AG10803 (cell line): ENCODE data around the gene PPOX.

Experiments used
- DNase-seq: peaks from one replicate; pipeline ENCODE4 v3.0.0; 2010; ENCODE audit warnings: low read depth
- H3K4me3 ChIP-seq: 2 replicates; pipeline ENCODE4 v1.5.1; 2011; ENCODE audit warnings: mild to moderate bottlenecking, low read length, control low read depth
- TF ChIP-seq, protein P1 (sequence below): conservative IDR thresholded peaks from 2 replicates; pipeline ENCODE4 v1.5.1; 2011; ENCODE audit warnings: mild to moderate bottlenecking, low read length, control low read depth, inconsistent platforms

The PPOX gene

GRCh38 chr1:161162806-161163205 lies 3.4 kb upstream of the PPOX start:
- H3K4me3 ChIP-seq, result no peak overlapping the region
- TF ChIP-seq, protein P1, sequence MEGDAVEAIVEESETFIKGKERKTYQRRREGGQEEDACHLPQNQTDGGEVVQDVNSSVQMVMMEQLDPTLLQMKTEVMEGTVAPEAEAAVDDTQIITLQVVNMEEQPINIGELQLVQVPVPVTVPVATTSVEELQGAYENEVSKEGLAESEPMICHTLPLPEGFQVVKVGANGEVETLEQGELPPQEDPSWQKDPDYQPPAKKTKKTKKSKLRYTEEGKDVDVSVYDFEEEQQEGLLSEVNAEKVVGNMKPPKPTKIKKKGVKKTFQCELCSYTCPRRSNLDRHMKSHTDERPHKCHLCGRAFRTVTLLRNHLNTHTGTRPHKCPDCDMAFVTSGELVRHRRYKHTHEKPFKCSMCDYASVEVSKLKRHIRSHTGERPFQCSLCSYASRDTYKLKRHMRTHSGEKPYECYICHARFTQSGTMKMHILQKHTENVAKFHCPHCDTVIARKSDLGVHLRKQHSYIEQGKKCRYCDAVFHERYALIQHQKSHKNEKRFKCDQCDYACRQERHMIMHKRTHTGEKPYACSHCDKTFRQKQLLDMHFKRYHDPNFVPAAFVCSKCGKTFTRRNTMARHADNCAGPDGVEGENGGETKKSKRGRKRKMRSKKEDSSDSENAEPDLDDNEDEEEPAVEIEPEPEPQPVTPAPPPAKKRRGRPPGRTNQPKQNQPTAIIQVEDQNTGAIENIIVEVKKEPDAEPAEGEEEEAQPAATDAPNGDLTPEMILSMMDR, result no peak
- DNase-seq, result no peak

- DNase-seq, result no peak
- TF ChIP-seq, protein P1, result no peak
- H3K4me3 ChIP-seq, result no peak overlapping the region
Observed at GRCh38 chr1:161163793-161164192, 2.4 kb upstream of the PPOX start.

- TF ChIP-seq, protein P1, result no peak
- peak overlapping the region; percentile 92 for H3K4me3 ChIP-seq
- DNase-seq, result no peak
Observed at GRCh38 chr1:161164901-161165610, 1.2 kb upstream of the PPOX start.

GRCh38 chr1:161166669-161167548 lies 683 bp downstream of the PPOX start:
- TF ChIP-seq, protein P1, result no peak
- no peak for DNase-seq
- H3K4me3 ChIP-seq, result peak overlapping the region; percentile 92

GRCh38 chr1:161168906-161169305 lies 2.7 kb downstream of the PPOX start:
- TF ChIP-seq, protein P1, result no peak
- DNase-seq, result no peak
- H3K4me3 ChIP-seq, result no peak overlapping the region

DNA sequence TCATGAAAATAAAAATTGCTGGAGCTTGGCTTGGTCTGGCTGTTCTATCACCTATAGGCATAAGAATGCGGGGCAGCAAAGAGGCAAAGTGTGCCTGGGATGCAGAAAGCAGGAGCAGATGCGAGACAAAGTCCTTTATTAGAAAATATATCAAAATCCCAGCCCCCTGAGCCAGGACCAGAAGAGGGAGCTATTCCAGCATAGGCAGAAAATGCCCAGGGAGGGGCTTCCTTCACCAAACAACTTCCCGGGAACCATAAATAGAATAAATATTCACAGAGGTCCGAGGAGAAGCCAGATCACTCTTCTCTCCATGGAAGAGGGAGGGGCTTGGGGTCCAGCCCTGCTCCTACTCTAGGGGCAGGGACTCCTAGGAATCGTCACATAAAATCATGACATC lies 5.0 kb downstream of the PPOX start:
- no peak overlapping the region for H3K4me3 ChIP-seq
- TF ChIP-seq, protein P1, result peak; percentile 17; the same call in 1 of the 2 replicates
- no peak for DNase-seq
